ENCODE measurements around the gene TTC6. TPM values are rescaled to one million over a fixed set of nuclear protein-coding genes. Genes with fewer than 3 reads are reported as not detected.

Gene TTC6
- total RNA-seq, 6 donors from 2014 or later = 5.2 to 63.9 (median 10.8) TPM

GRCh38 chr14:37606678-37607077, 11.2 kb downstream of the TTC6 start:
- Histone ChIP-seq H3K4me1 (no peaks in the 10 kb centered on the region), H3K4me3 (no peak overlapping the region), H3K27ac (no peak overlapping the region), H3K9me3 (peaks cover 0 to 5% (median 0%) of the 10 kb centered on the region in 4 donors), H3K36me3 (no peaks in the 10 kb centered on the region), H3K27me3 (peaks cover 0 to 9% (median 2%) of the 10 kb centered on the region in 4 donors)
- no peak for ATAC-seq (ENCODE audit: low FRiP score in 2 of 2)
- DNase-seq = no peak
- no peak for TF ChIP-seq POLR2A (IDR thresholded peaks at IDR 0.05)
- TF ChIP-seq POLR2AphosphoS5 (IDR thresholded peaks at IDR 0.05) = no peak
- TF ChIP-seq EP300 (IDR thresholded peaks at IDR 0.05) = no peak
- TF ChIP-seq, protein P1, sequence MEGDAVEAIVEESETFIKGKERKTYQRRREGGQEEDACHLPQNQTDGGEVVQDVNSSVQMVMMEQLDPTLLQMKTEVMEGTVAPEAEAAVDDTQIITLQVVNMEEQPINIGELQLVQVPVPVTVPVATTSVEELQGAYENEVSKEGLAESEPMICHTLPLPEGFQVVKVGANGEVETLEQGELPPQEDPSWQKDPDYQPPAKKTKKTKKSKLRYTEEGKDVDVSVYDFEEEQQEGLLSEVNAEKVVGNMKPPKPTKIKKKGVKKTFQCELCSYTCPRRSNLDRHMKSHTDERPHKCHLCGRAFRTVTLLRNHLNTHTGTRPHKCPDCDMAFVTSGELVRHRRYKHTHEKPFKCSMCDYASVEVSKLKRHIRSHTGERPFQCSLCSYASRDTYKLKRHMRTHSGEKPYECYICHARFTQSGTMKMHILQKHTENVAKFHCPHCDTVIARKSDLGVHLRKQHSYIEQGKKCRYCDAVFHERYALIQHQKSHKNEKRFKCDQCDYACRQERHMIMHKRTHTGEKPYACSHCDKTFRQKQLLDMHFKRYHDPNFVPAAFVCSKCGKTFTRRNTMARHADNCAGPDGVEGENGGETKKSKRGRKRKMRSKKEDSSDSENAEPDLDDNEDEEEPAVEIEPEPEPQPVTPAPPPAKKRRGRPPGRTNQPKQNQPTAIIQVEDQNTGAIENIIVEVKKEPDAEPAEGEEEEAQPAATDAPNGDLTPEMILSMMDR (IDR thresholded peaks at IDR 0.05) = no peak

DNA sequence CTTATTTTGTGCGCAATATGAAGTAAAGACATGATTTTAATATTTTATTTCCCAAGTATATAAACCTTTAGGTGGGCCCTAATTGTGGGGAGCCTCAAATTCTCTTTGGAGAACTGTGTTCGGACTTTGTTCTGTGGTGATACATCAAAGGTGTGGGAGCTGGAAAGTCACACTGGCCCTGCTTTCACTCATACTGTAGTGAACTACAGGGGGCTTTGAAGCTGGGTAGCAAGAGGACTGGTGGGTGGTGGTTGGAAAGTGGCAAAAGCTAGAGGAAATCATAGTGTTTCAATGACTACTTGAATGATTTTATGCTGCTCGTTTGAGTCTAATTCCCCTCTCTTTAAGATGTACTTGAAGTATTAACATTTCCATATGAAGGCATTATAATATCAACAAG, 13.2 kb downstream of the TTC6 start:
- Histone ChIP-seq H3K4me3 (no peak overlapping the region), H3K27ac (no peak overlapping the region), H3K9me3 (peaks cover 0 to 9% (median 0%) of the 10 kb centered on the region in 4 donors), H3K4me1 (no peaks in the 10 kb centered on the region), H3K36me3 (no peaks in the 10 kb centered on the region), H3K27me3 (no peaks in the 10 kb centered on the region)
- TF ChIP-seq POLR2AphosphoS5 (IDR thresholded peaks at IDR 0.05) (no peak), EP300 (IDR thresholded peaks at IDR 0.05) (no peak)
- ATAC-seq (ENCODE audit: low FRiP score in 2 of 2) (no peak), DNase-seq (no peak)
- 71 to 82% methylated on average over 3 of the region's 3 CpGs for WGBS, 2 donors

- Histone ChIP-seq H3K27ac (no peak overlapping the region), H3K9me3 (peaks cover 2 to 26% (median 14%) of the 10 kb centered on the region in 4 donors), H3K4me3 (peak overlapping the region in 1 of 4 donors; percentile 19), H3K27me3 (no peaks in the 10 kb centered on the region), H3K36me3 (no peaks in the 10 kb centered on the region), H3K4me1 (no peaks in the 10 kb centered on the region)
- WGBS, 2 donors = 13 to 45% methylated on average over 9 to 52 of the region's 52 CpGs
- ATAC-seq (ENCODE audit: low FRiP score in 2 of 2) (no peak), DNase-seq (peak in 1 of 2 donors; percentile 78)
- TF ChIP-seq POLR2AphosphoS5 (IDR thresholded peaks at IDR 0.05) (no peak), EP300 (IDR thresholded peaks at IDR 0.05) (no peak), POLR2A (IDR thresholded peaks at IDR 0.05) (no peak)
- TF ChIP-seq, protein P1 (IDR thresholded peaks at IDR 0.05) = no peak
Observed at GRCh38 chr14:37610945-37611523, 15.6 kb downstream of the TTC6 start.

DNA sequence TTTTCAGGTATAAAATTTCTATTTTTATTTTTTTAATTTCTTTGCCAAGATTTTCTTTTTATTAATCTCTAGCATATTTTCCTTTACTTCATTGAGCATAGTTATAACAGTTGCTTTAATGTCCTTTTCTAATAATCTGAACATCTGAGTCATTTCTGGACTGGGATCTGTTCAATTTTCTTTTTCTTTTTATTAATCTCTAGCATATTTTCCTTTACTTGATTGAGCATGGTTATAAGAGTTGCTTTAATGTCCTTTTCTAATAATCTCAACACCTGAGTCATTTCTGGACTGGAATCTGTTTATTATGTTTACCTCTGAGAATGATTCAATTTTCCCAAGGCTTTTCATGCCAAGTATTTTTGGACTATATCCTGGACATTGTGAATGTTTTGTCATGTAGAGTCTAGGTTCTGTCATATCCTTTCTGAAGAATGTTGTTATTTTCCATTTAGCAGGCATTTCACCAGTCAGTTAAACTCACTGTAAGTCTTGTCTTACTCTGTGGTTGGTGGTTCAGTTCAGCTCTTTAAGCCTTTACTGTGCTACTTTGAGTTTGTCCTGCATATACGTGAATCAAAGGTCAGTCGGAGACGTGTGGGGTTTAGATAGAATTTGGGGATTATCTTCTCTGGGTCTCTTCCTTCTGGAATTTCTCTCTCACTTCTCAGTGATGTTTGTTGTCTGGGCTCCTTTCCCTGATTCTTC, 20.3 kb downstream of the TTC6 start:
- no peak for DNase-seq
- H3K27me3 ChIP-seq = no peaks in the 10 kb centered on the region
- no peak overlapping the region for H3K27ac ChIP-seq
- H3K4me1 ChIP-seq = no peaks in the 10 kb centered on the region
- TF ChIP-seq, protein P1 (IDR thresholded peaks at IDR 0.05) = no peak
- no peak for TF ChIP-seq EP300 (IDR thresholded peaks at IDR 0.05)
- ATAC-seq (ENCODE audit: low FRiP score in 2 of 2) = no peak
- H3K9me3 ChIP-seq = peaks cover 5 to 31% (median 20%) of the 10 kb centered on the region in 4 donors
- no peaks in the 10 kb centered on the region for H3K36me3 ChIP-seq
- H3K4me3 ChIP-seq = no peak overlapping the region
- WGBS, 2 donors = 86 to 98% methylated on average over 3 of the region's 3 CpGs

DNA sequence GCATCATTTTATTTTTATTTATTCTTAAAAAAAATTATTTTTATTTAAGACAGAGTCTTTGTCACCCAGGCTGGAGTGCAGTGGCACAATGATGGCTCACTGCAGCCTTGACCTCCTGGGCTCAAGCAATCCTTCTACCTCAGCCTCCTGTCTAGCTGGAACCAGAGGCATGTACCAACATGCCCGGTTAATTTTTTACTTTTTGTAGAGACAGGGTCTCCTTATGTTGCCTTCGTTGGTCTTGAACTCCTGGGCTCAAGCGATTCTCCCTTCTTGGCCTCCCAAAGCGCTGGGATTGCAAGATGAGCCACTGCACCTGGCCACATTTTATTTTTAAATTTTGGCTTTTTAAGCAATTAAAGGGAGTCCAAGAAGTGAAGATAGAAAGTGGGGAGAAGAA, 21.4 kb downstream of the TTC6 start:
- no peaks in the 10 kb centered on the region for H3K4me1 ChIP-seq
- WGBS, 2 donors = 90 to 93% methylated on average over 4 of the region's 4 CpGs
- no peak overlapping the region for H3K4me3 ChIP-seq
- TF ChIP-seq EP300 (IDR thresholded peaks at IDR 0.05) = no peak
- no peak for TF ChIP-seq POLR2A (IDR thresholded peaks at IDR 0.05)
- TF ChIP-seq, protein P1 (IDR thresholded peaks at IDR 0.05) = no peak
- TF ChIP-seq POLR2AphosphoS5 (IDR thresholded peaks at IDR 0.05) = no peak
- peaks cover 5 to 25% (median 20%) of the 10 kb centered on the region in 4 donors for H3K9me3 ChIP-seq
- H3K27ac ChIP-seq = no peak overlapping the region
- H3K36me3 ChIP-seq = no peaks in the 10 kb centered on the region
- no peak for DNase-seq
- ATAC-seq (ENCODE audit: low FRiP score in 2 of 2) = no peak
- H3K27me3 ChIP-seq = no peaks in the 10 kb centered on the region
